Measurements from ENCODE around the gene FAT1.

The FAT1 gene

GRCh38 chr4:186650401-186651180 lies 73.1 kb downstream of the FAT1 start:
- DNase-seq (ENCODE audit: low spot score) = no peak
- in situ Hi-C loops (cut with MboI; ENCODE audit: low sequenced_read_pairs, unreplicated experiment) = no loop called here

DNA sequence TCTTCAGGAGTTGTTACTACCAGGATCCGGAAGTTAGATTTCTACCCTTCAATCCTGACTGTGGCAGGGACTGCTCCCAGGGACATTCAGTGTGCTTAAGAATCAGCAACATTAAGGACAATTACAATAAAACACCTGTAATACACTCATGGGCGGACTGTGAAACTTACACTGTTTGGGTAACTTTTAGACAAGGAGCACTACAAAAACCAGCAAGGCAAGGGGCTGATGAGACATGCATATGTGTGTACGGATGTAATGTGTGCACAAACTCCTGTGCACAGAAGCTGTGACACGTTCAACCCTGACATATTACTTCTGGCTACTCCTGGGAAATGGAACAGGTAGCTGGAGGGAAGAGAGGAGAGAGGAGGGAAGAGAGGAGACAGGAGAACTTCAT lies 75.8 kb downstream of the FAT1 start:
- TF ChIP-seq, protein P1, sequence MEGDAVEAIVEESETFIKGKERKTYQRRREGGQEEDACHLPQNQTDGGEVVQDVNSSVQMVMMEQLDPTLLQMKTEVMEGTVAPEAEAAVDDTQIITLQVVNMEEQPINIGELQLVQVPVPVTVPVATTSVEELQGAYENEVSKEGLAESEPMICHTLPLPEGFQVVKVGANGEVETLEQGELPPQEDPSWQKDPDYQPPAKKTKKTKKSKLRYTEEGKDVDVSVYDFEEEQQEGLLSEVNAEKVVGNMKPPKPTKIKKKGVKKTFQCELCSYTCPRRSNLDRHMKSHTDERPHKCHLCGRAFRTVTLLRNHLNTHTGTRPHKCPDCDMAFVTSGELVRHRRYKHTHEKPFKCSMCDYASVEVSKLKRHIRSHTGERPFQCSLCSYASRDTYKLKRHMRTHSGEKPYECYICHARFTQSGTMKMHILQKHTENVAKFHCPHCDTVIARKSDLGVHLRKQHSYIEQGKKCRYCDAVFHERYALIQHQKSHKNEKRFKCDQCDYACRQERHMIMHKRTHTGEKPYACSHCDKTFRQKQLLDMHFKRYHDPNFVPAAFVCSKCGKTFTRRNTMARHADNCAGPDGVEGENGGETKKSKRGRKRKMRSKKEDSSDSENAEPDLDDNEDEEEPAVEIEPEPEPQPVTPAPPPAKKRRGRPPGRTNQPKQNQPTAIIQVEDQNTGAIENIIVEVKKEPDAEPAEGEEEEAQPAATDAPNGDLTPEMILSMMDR (IDR thresholded peaks at IDR 0.05; ENCODE audit: borderline replicate concordance, control extremely low read depth, extremely low read depth, insufficient read depth, missing control alignments) = no peak
- no peak for DNase-seq (ENCODE audit: low spot score)
- in situ Hi-C loops (cut with MboI; ENCODE audit: low sequenced_read_pairs, unreplicated experiment) = no loop called here

More at GRCh38 chr4:186650401-186651180, 73.1 kb downstream of the FAT1 start:
- TF ChIP-seq, protein P1 (IDR thresholded peaks at IDR 0.05; ENCODE audit: borderline replicate concordance, control extremely low read depth, extremely low read depth, insufficient read depth, missing control alignments) = no peak

DNA sequence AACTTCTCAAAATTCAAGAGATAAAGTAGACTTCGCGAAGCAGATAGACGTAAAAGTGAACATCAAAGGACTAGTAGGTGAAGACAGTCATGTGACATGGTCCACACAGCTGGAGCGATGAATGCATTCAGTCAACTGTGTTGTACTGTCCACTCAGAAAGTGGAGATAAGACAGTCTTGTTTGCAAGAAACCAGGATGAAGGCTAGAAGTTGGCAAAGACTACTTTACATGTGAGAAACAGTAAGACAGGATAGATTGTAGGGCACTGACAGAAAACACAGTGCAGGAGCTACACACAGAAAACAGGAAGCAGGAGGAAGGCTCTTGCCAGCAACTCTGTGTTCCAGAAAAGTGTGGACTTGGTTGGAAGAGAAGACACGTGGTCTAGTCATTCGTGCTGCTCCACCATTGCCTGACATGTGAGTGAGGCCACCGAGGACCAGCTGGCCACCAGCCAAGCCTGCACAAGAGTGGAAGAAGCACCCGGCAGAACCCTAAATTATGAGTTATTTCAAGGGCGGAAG lies 78.9 kb downstream of the FAT1 start:
- in situ Hi-C loops (cut with MboI; ENCODE audit: low sequenced_read_pairs, unreplicated experiment) = no loop called here
- TF ChIP-seq, protein P1 (IDR thresholded peaks at IDR 0.05; ENCODE audit: borderline replicate concordance, control extremely low read depth, extremely low read depth, insufficient read depth, missing control alignments) = no peak
- no peak for DNase-seq (ENCODE audit: low spot score)

DNA sequence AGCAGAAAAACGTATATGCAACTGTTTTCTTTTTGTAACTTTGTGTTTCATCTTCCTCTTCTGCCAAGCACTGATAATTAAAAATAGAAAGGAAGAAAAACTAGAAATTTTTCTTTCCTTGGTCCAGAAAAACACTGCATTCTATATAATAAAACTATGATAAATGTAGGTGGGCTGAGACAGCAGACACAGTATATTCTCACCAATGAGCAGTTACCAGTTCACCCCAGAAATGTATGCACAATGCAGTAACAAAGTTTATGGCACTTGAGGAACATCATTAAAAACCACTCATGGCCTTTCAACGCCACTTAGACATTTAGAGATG lies 79.4 kb downstream of the FAT1 start:
- no peak for DNase-seq (ENCODE audit: low spot score)
- TF ChIP-seq, protein P1 (IDR thresholded peaks at IDR 0.05; ENCODE audit: borderline replicate concordance, control extremely low read depth, extremely low read depth, insufficient read depth, missing control alignments) = no peak
- in situ Hi-C loops (cut with MboI; ENCODE audit: low sequenced_read_pairs, unreplicated experiment) = no loop called here

- in situ Hi-C loops (cut with MboI; ENCODE audit: low sequenced_read_pairs, unreplicated experiment) = no loop called here
- no peak for DNase-seq (ENCODE audit: low spot score)
- TF ChIP-seq, protein P1 (IDR thresholded peaks at IDR 0.05; ENCODE audit: borderline replicate concordance, control extremely low read depth, extremely low read depth, insufficient read depth, missing control alignments) = no peak
These were observed 80.0 kb downstream of the FAT1 start for GRCh38 chr4:186643501-186644310.

DNA sequence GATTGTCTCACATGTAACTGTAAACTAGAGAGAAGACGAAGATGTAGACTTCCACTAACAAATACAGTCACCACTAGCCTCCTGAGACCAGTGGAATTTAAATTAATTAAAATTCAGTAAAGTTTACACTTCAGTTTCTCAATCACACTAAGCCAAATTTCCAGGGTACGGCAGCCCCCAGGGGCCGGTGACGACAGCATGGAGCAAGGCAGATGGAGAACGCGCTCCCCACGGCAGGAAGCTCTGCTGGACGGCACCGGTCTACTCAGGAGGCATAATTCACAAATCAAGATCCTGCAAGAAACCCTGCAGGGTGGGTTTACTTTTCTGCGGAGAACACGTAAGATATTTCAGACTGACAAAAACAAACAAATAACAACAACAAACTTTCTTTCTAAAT lies 80.7 kb downstream of the FAT1 start:
- in situ Hi-C loops (cut with MboI; ENCODE audit: low sequenced_read_pairs, unreplicated experiment) = no loop called here
- DNase-seq (ENCODE audit: low spot score) = no peak
- TF ChIP-seq, protein P1 (IDR thresholded peaks at IDR 0.05; ENCODE audit: borderline replicate concordance, control extremely low read depth, extremely low read depth, insufficient read depth, missing control alignments) = no peak

All from GM13976 (cell line).